ENCODE data around the gene PTPRH.

- TF ChIP-seq CEBPB (IDR thresholded peaks at IDR 0.05; ENCODE audit: low read depth) (no peak), CTCF (IDR thresholded peaks at IDR 0.05 in 2 of 3, conservative IDR thresholded peaks at IDR 0.05 in 1 of 3; ENCODE audit: borderline replicate concordance in 1 of 3, insufficient read depth in 1 of 3, low read depth in 2 of 3, low read length in 2 of 3) (no peak), POLR2A (IDR thresholded peaks at IDR 0.05; ENCODE audit: borderline replicate concordance, extremely low read depth, insufficient read depth, insufficient read length) (no peak), RAD21 (IDR thresholded peaks at IDR 0.05; ENCODE audit: low read depth) (no peak), ZBTB33 (IDR thresholded peaks at IDR 0.05; ENCODE audit: extremely low read depth, insufficient replicate concordance, low read length) (no peak), POLR2AphosphoS5 (IDR thresholded peaks at IDR 0.05; ENCODE audit: low read depth, low read length) (0 out of 2 replicates have a peak, but pooled peaks have one; percentile 24), TCF7L2 (IDR thresholded peaks at IDR 0.05; ENCODE audit: borderline replicate concordance, extremely low read depth, insufficient read depth, insufficient read length) (no peak), EZH2 (IDR thresholded peaks at IDR 0.05) (no peak), SIN3A (IDR thresholded peaks at IDR 0.05; ENCODE audit: low read depth) (no peak)
Observed at GRCh38 chr19:55208880-55209692, at the start of gene PTPRH.
